NCI-H1694 (cell line): ENCODE results near the gene PRDM8.
"Not testable (repeated sequence)": the region's sequence is repeated elsewhere in the genome, so short reads cannot be mapped to it uniquely, and the experiment has no call there.

Source experiments
- DNase-seq: peaks from one replicate; lab custom pipeline; 2025; lab: John Stamatoyannopoulos, UW

Gene PRDM8

DNA sequence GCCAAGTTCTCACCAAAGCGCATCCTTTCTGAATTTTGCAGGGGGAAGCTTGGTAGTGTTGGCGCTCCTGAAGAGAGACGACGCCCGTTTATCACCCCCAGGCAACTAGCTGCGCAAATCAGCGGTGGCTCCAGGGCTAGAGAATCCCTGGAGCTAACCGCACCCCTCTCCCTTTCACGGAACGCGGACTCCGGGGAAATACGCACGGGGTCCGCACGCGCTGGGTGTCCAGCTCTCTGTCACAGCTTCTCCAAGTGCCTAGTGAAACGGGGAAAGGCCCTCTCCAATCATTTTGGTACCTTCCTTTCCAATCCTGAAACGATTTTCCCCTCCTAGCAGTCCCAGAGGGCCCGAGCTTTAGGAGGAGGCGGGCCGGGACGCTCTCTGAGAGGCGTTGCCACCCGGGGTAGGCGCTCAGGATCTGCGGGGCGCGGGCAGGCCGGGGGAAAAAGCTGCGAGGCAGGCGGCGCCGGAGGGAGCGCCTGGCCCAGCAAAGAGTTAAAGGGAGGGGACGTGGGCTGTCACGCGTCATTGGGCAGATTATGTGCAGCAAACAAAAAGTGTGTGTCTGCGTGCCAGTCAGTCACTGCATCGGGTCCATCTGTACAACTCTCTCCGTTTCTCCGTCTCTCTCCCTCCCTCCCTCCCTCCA lies at the start of gene PRDM8:
Gene PRDM8 (plus strand): TSS at position 582 of the 652 bp plus-strand sequence. CDS start 2,578 bp downstream, outside the sequence.
- peak; percentile 91 for DNase-seq

DNA sequence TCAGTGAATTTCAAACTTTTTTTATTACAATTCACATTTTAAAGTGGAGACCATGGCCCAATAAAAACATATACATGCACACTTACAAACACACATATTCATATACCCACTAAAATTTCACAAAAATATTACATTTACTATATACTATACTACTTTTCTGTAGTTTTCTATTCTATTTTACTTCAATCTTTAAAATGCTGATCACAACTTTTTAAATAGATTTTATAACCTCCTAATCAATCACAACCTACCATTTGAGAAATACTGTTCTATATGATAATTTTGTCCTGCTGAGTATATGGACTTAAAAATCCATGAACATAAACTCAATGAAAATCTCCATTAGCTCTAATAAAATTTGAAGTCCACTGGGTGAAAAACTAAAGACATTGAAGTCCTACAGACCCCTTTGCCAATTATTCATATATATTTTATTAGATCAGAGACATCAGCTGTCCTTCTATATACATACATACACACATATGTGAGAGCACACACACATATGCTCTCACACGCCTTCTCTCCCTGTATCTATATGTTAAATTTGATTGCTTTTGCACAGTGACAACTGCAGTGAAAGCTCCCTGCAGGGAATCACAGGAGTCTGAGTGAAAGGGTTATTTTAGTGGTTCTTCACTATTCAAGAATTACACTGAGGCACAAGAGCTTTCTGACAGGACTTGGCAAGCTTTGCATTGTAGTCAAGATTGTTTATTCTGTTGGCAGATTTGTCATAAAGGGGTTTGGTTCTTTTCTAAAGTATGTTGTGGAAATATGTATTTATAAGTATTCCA lies 46.7 kb upstream of the PRDM8 start:
- no peak for DNase-seq

DNA sequence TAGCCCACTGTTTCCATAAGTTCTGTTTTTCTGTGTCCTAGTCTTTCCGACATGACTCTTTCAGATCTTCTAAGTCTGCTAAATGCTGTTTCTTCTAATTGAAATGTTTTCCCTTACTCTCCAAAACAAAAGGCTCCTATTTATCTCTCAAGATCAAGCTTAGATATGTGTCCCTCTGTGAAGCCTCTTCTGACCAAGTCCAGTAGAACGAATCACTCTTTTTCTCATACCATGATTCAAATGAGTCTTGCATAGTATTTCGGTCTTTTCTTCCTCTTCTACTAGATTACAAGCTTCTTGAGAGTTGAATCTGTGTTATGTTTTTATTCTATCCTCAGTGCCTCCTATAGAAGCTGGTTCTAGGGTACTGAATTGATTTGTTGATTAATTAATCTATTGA lies 45.3 kb upstream of the PRDM8 start:
- no peak for DNase-seq

DNA sequence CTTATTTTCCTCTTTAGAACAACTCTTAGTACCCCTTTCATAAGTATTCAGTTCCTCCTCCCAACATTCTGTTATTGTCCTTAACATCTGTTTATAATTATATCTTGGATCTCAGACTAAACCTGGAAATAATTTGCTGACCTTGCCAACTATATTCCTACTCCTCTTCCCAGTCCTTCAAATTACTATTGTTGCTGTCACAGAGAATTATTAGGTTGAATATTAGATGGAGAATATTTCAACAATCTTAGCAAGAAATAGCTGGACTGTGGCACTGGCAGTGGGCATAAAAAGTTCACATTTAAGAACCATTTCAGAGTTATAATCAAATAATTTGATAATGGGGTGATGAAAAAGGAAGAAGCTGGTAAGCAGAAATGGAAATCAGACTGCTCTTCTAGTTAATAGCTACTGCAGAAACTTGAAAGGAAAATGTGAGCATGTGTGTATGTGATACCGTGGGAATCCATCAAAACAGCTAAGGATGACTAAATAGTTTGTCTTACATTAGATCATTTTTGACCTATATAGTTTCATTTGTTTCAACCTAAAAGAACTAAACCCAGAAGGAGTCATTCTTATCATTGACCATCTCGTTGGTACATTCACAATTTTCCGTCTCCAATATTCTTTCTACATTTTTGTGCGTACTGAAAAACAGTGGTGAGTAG lies 43.3 kb upstream of the PRDM8 start:
- DNase-seq: no peak

DNA sequence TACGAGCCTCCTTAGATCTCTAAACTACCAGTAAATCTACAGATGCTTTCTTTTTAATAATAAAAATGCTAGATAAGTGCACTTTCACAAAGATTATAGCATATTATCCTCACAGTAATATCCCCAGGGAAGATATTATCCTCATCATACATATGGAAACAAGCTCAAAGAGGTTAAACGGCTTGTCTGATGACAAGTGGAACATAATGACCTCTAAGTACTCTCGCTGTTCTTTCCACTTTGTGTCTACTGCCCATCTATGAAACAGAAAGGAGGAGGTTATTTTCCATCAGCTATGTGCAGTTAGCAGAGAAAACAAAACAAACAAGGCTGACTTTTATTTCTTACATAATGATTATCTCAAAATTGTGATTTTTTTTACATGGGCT lies 42.8 kb upstream of the PRDM8 start:
- no peak for DNase-seq

DNA sequence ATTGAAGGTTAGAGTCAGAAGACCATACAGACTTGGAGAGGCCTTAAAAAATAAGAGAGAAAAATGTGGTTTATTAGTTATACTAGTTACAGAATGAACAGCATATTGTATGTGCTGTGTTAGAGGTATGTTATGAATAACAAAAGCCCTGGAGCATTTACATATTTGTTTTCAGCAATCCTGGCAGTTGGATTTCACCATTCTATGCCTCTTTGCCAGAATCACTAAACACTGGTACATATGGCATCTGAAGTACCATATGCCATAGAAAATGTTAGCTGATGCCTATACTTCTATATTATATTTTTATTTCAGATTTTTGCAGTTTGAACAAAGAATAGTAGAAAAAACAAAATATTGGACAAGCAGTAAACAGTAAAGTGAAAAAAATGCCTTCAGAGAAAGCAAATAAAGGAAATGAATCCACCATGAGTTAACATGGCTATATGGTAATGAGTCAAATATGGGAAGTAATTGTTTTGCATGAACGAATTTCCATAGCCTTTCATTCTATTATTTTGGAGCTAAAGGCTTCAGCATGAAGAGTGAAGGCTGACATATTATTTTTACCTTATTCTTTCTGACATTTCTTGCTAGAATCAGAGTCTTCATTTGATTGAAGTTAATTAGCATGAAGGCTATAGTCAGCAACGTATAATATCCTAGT lies 41.9 kb upstream of the PRDM8 start:
- peak; percentile 61 for DNase-seq

DNA sequence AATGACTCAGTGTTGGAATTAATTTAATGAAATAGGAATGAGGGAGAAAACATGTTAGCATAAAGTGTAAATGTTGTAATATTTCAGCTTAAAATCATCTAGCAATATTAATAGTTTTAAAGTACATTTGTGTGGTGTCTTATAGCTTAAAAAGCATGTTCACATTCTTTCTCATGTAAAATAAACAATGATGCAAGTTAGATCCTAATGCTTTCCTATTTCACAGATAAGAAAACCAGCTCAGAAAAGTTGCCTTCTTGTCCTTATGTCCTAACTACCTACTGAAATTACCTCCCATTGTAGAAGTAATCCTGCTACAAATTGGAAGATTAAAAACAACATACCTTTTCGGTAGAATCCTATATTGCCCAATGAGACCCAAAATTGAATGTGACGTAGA lies 40.9 kb upstream of the PRDM8 start:
- no peak for DNase-seq

DNA sequence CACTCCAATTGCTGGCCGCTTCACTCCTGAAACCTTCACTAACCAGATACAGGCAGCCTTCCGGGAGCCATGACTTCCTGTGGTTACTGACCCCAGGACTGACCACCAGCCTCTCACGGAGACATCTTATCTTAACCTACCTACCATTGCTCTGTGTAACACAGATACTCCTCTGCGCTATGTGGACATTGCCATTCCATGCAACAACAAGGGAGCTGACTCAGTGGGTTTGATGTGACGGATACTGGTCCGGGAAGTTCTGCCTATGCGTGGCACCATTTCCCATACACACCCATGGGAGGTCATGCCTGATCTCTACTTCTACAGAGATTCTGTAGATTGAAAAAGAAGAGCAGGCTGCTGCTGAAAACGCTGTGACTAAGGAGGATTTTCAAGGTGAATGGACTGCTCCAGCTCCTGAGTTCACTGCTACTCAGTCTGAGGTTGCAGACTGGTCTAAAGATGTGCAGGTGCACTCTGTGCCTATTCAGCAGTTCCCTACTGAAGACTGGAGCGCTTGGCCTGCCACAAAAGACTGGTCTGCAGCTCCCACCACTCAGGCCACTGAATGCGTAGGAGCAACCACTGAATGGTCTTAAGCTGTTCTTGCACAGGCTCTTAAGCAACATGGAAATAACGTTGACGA lies 35.8 kb upstream of the PRDM8 start:
- DNase-seq: no peak

DNA sequence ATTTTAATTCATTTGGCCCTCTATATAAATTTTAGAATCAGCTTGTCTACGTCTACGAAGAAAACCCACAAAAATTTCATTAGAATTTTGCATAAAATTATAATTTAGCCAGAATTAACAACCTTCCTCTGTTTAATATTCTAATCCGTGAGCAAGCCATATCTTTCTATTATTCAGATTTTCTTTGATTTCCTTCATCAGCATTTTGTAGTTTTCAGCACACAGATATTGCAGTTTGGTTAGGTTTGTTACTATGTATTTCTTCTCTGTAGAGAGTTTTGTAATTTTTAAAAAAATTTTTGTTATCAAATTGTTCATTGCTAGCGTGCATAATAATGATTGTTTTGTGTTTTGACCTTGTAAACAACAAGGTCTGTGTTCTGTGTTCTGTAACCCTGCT lies 34.9 kb upstream of the PRDM8 start:
- DNase-seq: no peak

DNA sequence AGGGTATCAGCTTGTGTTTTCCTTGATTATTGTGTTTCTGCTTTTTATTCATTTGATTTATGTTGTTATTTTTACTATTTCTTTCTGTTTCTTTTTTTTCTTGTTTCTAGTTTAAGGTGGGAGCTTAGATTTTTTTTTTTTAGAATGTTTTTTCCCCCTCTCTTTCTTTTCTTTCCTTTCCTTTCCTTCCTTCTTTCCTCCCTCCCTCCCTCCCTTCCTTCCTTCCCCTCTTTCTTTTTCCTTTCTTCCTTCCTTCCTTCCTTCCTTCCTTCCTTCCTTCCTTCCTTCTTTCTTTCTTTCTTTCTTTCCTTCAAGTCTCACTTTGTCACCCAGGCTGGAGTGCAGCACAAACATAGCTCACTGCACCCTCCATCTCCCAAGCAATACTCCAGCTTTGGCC lies 31.4 kb upstream of the PRDM8 start:
- DNase-seq: no peak

DNA sequence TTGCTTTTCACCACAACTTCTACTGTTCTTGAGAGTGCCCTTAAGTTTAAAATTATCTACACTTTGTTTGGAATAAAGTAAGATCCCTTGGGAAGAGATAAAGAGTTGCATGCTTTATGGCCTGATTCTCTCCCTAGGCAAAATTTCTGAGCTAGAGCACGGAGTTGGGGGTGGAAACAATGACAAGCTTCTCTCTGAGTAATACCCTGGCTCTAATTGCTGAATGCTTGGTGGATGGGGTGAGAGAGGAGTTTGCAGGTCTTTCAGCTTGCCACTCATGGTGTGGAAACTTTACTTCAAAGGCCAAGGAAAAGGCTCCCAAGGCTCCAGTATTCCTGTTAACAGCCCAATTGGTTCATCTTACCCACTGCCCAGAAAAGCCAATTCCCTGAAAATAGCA lies 26.1 kb upstream of the PRDM8 start:
- no peak for DNase-seq

DNA sequence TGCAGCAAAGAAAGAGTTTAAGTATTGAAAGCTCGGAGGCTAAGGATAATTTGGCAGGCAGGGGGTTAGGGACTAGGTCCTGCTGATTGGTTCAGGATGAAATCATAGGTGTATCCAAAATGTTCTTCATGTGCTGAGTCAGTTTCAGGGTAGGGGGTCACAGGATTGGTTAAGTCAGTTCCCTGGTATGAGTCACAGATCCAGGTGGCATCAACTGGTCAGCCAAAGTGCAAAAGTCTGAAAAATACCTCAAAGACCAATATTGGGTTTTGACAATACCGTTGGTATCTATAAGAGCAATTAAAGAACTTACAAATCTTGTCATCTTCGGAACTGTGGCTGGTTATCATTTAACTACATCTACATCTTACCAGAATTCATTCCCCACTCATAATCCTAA lies 25.6 kb upstream of the PRDM8 start:
- DNase-seq: no peak

DNA sequence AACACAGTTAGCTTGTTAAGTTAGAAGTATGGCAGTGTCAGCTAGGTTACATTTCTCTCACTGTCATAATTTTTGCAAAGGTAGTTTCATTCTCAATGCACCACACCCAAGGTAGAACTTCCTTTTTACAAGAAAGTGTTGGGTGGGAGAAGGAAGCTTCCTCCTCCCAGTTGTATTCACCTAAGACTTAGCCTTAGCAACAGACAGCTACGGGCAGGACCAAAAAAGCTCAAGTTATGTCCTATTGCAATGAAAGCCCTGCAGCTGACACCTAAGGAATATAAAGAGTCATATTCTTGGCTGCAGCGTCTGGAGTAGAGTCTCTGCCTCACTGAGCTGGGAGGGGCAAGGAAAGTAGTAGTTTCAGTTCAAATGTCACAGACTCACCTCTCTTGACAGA lies 25.1 kb upstream of the PRDM8 start:
- no peak for DNase-seq

DNA sequence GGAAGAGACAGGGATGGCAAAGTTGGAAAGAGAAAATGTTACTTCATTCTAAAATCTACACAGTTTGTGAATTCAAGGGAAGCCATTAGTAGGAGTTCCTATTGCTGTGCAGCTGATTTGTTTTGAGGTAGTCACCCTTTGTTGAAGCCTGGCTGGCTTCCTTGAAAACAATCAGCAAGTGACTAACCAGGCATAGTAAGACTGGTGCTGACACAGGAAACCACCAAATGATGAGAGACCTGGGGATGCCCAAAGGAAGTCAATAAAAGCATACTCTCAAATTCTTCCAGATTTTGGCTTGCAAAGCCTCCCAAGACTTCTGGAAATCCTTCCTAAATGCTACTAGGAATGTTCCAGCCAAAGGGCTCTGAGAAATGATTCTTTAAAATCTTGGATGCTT lies 23.9 kb upstream of the PRDM8 start:
- no peak for DNase-seq

DNA sequence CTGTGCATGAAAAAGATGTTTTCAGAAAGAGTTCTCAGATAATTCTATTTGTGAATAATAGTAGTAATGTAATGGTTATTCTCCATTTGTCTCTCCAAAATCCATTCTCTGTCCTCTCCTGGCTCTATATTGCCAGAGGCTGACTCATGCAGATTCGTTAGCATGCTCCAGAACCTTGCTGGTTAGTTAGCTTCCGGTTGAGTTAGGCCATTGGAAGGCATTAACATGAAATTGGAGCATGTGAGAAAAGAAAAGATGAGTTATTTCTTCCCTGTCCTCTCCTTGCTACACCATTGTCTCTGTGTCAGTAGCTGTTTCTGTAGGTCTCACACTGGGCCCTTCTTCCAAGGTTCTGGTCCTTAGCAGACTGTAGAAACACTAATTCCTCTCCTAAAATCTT lies 23.5 kb upstream of the PRDM8 start:
- DNase-seq: no peak

DNA sequence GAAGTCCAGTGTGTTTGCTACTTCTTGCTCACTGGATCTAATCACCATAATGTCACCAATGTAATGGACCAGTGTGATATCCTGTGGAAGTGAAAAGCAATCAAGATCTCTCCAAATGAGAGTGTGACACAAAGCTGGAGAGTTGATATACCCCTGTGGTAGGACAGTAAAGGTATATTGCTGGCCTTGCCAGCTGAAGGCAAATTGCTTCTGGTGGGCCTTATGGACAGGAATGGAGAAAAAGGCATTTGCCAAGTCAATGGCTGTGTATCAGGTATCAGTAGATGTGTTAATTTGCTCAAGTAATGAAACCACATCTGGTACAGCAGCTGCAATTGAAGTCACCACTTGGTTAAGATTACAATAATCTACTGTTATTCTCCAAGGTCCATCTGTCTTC lies 19.5 kb upstream of the PRDM8 start:
- DNase-seq: not testable (repeated sequence)

DNA sequence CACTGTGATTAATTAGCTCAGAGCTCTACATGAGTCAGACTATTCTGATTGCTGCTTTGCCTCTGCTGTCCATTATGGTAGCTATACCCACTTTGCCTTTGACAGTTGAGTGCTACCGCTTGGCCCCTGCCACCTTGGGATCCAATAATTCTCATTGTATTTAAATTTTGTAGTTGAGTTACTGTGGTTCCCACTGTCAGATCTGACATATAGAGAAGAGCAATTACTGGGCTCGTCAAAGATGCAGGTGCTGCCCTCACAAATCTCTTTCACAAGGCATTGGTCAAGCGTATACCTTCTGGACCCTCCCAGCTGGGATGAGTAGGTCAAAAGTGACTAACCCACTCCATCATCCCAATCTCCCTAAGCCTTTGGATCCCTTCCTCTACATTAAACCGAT lies 18.3 kb upstream of the PRDM8 start:
- DNase-seq: no peak

DNA sequence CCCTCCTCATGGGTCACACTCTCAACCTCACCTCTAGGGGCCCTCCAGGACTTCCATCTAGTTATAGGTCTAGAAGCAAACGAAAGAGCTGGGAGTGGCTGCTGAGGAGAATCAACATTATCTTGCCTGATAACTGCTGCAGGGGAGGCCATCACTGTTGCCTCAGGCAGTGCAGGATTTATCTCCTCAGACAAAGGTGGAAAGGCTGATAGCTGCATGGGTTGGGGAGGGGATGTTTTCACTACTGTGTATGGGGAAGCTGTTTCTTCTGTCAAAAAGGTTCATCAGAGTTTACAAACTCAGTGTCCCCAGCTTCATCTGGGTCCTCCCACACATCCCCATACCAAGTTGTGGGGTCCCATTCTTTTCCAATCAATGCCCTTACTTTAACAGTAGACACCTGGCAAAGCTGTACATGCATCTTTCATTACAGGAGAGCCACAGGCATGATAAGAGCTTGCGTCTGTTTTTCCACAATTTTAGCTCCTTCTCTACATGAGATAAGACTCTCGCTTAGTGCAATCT lies 17.6 kb upstream of the PRDM8 start:
- no peak for DNase-seq

DNA sequence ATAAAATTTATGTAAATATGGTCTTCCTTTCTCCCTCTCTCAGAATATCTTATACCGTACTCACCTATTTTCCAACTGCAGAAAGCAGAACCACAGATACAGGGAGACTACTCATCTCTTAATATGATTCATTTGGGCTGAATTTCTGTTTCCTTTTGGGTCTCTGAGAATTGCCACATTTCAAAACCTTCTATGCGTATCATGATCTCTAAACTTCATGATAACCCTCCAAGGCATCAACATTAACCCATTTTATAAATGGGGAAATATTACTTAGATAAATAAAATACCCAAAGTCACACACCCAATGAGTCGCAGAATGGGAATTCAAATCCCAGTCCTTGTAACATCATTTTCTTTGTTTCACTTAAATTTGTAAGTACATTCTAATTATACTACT lies 16.6 kb upstream of the PRDM8 start:
- no peak for DNase-seq

DNA sequence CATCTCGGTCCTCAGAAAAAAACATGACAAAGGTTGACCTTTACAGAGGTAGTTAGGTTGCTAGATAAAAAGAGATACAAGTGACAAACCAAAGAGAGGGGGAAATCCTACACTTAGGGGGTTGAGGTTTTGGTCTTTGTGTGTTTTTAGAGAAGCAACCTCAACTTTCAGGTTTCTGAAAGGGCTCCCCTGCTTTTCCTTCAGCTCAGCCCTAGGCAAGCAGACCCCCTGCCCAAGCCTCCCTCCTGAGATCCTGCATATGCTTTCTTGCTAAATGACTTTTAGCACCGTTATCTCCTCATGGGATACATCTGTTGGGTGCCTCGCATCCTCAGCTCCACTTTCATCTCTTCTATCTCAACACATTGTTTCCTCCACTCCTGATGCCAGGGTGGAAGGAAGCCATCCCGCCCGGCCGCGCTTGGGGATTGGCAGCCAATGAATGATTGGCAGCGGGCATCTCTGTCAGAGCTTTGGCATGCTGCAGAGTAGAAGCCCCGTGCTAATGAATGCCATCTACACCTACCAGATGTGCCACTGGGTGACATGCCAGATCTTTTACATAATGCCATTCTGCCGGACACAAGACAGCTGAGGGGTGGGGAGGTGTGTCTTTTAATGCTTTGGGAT lies 15.0 kb upstream of the PRDM8 start:
- DNase-seq: no peak

DNA sequence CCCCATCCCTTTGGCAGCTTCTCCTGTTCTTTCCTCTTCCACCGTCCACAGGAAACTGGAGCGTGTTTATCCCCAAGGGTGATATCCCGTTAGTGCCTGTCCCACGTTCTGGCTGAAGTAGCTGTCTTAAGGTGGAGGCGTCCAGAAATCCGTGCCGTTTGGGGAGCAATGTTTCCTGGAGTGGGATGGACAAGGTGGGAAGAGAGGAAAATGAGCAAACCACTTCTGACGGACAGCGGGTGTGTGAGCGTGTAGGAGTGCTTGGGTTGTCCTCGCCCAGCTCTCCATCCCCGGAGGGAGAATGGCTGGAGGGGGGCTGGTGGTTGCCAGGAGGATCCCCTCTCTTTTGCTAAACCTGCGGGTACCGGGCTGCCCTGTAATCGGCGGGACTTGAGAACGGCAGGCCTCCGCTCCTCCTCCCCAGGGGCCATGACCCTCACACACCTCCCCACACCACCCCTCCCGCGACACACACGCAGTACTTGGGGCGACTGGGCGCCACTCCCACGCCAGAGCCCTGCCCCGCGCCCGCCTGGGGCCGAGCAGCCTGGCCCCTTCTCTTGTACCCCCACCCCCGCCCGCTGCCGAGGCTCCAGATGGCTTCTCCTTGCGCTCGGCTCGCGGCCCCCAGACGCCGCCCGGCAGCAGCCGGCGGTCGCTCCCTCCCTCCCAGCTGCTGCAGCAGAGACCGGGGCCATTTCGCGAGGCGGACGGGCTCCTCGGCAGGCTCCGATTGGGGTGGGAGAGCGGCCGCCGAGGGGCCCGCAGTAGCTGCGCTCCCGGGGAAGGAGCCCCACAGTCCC lies 13.9 kb upstream of the PRDM8 start:
- no peak for DNase-seq
